SW 1271 (cell line): ENCODE data around the gene TECPR1.
A peak's percentile ranks its signal among the peaks of the same experiment; 100 is the strongest.

Source experiments
- DNase-seq, 2 experiments: peaks; one replicate each; lab custom pipeline; 2025; lab: John Stamatoyannopoulos, UW

TECPR1 gene

DNA sequence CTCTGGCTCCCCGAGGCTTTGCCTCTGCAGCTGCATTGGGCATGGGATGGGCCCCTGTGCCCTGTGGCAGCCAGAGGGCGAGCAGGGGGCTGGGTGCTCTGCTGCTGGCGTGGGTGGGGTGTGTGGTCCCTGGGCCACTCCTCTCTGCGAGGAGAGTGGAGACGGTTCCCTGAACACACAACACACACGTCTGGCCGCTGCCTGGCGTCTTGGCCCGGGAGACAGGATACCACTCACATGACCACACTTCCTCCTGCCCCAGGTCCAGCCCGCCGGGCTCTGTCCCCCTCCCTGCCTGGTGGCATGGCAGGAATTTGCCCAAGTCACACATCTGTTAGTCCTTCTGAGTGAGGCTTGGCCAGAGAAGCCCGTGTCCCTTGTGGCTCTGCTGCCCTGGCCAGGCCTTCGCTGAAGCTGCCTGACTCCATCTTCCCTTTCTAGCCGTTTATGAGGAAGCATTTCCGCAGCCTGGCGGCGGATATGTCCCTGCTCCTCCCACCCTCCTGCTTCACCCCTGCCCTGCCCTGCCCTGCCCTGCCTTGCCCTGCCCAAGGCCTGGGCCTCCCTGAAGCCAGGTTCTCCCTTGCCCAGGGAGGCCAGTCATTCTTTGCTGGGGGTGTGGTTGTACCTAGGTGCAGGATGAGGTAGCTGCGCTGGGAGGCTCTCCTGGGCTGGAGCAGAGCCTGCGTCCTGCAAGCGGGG is 32.5 kb upstream of the TECPR1 start:
- peak; percentile 68 to 84 for DNase-seq

DNA sequence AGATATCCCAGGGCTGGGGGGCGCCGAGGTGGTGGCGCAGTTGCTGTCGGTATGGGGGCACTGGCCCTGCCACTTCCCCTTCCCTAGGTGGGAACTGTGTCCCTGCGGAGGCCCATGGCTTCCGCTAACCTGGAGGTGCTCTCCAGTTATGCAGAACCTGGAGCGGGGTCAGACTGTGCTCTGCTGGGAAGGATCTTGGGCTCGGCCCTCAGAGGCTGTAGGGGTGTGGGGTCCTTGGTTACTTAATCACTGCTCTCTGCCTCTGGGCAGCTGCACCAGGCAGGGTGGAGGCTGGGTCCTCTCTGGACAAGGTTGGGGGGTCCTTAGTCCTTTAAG is 31.8 kb upstream of the TECPR1 start:
- no peak for DNase-seq

DNA sequence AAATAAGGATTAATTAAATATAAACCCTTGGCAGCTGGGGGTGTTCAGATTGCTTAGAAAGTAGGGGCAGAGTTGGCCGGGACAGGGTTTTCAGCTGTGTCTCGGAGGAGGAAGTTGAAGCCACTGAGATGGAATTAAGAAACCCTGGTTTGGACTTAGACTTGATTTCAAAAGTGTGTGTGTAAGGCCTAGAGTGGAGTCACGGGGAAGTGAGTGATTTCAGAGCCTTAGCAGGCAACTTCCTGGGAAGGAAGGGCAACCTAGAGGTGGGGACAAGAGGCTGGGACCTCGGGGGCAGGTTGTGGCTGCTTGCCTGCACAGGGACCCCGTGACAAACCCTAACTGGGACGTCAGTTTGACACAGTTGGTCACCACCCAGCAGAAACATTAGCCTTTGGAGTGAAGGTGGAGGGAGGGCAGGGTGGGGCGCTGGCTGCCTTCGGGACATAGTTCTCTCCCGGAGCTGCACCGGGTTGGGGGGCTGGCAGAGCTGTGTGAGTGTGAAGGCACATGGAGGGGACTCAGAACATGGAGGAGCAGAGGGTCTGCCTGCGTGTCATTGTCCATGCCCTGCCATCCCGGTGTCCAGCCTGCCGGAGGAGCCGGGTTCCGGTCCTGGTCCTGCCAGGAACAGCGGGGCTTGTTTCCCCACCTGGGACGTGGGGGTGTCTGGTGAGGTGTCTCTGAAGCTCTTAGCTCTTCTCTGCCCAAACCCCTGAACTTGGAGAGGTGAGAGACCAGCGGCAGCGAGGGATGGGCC is 31.3 kb upstream of the TECPR1 start:
- peak in 1 of 2 experiments; percentile 25 for DNase-seq

DNA sequence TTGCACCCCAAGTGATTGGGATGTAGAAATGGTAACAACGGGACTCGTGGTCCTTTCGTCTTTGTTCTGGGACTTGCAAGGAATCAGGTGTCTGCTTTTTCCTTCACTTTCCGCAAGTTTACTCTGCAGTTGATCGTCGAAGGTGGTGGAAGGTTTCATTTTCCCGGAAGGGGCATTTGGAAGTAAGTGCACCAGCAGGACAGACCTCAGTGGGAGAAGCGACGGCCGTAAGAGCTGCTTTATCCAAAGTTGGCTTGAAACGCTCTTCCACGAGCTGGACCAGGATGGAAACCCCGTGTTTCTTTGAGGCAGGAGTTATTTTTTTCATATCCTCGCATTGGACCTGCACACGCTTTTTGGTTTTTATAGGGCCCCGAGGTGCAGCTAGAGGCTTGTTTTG is 30.7 kb upstream of the TECPR1 start:
- DNase-seq = no peak

DNA sequence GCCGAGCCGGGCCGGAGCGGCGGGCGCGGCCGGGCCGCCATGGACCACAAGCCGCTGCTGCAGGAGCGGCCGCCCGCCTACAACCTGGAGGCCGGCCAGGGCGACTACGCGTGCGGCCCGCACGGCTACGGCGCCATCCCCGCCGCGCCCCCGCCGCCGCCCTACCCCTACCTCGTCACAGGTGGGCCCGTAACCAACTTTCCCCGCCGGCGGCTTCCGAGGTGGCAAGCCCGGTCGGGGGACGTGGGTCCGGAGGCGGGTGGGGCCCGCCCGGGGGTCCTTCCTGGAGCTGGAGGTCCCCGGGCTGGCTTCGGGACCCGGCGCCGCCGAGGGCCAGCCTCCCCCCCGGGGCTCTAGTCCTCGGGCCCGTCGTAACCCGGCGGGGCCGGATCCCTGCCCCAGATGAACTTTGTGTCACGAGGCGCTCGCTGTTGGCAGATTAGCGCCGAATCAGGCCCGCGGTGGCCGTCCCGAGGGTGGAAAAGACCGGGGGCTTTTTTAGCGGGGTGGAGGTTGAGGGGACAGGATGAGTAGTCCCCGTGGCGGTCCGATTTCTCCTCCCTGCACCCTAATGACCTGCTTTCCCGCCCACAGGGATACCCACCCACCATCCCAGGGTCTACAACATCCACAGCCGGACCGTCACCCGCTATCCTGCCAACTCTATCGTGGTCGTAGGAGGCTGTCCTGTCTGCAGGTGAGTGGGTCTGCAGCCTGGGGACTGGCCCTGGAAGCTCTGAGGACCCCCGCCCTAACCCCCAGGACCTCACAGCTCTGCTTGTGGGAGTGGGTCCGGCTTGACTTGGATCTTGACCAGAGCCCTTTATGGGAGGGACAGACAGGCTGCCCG is 29.9 kb upstream of the TECPR1 start:
- DNase-seq = no peak

DNA sequence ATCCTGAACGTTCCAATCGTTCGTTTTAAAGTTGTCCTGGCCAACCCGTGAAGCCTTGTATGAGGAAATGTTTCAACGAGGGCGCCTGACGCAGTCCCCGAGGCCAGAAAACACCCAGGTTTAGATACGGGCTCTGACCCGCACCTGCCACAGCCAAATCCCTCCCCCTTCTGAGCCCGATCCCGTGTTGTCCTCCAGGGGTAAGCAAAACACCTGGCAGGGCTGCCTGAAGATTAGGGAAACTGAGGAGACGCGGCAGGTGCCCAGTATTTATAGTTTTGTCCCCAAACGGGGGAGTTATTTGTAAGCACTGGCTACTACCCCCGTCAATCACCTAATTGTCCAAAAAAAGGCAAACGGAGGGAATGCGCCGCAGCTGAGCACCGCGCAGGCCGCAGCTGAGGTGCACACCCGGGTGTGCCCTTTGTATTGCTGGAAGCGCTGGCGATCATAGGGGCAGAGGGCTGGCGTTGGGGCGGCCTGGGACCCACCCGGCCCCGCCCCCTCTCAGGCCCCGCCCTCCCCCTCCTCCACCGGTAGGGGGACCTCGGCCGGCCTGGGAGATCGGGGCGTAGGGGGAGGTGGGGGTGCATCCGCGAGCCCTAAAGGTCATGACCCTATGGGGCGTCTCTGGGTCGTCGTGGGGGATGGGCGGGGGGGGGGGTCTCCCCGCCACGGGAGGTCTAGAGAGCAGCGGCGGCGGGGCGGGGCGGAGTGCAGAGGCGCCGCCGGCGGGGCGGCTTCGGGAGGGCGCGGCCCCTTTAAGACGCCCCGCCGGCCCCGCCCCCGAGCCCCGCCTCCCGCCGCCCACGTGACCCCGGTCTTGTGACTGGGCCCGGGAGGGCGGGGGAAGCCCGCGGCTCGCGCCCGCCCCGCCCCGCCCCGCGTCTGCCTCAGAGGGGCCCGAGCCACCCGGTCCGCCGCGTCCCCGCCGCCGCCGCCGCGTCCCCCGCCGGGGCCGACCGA is 29.0 kb upstream of the TECPR1 start, which contains the start of gene BRI3:
TSS of gene BRI3 (plus strand) at position 896 of the 966 bp plus-strand sequence. CDS start 110 bp downstream, outside the sequence.
- peak; percentile 58 to 83 for DNase-seq

DNA sequence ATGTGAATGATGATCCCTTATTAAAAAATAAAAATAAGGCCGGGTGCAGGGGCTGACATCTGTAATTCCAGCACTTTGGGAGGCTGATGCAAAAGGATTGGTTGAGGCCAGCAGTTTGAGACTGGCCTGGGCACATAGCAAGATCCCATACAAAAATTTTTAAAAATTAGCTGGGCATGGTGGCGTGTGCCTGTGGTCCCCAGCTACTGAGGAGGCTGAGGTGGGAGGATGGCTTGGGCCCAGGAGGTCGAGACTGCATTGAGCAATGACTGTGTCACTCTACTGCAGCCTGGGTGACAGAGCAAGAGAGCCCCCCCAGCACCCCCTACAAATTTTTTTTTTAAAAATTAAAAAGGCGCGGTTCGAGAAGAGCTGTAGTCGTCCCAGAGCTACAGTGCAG is 28.3 kb upstream of the TECPR1 start:
- DNase-seq = no peak

DNA sequence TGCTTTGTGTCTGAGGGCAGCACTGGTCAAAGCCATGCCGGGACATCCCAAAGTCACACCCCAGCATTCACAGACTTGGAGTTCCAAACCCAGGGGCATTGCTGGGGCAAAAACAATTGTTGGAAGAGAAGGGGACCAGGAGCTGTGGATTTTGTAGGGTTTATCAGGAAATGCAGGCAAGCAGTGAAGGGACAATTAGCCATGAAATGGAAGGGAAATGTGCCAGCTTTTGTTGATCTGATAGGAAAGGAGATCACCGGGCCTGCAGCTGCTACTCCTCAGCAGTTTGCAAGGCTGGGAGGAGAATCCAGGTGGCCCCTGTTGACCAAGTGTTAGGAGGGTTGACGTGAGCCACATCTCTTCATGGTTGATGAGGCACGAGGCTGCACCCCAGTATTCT is 26.9 kb upstream of the TECPR1 start:
- DNase-seq = no peak

DNA sequence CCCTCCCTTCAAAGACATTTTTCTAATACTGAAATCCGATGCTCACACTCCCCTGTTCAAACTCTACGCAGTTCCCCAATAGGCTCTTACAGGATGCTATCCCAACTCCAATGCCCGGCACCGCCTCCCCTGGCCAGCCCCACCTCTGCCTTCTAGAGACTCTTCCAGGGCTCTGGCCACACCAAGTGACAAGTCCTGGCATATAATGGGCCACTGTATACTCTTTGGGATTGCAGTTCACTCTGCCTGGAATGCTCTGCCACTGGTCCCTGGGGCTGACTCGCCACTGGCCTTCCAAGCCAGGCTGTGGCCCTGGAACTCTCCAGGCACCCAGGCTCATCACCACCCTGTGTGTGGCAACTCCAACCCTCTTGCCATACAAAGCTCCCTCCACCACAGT is 26.4 kb upstream of the TECPR1 start:
- DNase-seq = no peak

DNA sequence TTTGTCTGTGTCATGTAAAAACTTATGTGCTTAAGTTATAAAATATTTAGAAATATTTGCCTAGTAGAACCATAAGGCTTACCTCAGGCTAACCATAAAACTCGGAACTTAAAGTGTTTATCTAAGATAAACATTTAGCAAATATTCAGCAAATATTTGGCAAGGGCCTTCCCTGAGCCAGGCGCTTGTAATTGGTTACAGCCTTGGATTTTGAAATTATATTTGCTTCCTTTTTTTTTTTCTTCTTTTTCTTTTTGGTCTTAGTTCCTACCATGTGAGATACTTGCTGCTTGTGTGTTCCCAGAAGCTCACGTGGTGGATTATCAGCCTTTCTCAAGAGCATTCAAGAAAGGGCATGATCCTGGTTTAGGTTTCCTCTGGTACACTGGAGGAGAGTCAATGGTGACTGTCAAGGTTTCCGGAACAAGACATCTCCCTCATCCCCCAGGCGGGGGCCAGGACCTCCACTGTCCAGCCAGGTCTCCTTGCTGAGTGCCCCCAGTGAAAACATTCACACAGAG is 24.3 kb upstream of the TECPR1 start:
- no peak for DNase-seq

DNA sequence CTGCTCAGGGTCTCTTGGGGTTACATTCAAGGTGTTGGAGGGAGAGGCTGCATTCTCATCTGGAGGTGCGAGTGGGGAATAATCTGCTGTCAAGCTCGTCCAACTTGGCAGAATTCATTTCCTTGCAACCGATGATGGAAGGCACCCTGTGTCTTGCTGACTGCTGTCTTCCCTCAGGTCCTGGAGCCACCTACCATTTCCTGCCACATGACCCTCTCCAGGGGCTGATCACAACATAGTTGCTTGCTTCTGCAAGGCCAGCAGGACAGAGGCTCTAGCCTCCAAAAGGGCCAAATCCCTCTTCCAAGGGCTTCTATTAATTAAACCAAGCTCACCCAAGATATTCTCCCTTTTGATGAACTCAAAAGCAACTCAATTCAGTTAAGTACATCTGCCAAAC is 15.3 kb upstream of the TECPR1 start:
- no peak for DNase-seq

DNA sequence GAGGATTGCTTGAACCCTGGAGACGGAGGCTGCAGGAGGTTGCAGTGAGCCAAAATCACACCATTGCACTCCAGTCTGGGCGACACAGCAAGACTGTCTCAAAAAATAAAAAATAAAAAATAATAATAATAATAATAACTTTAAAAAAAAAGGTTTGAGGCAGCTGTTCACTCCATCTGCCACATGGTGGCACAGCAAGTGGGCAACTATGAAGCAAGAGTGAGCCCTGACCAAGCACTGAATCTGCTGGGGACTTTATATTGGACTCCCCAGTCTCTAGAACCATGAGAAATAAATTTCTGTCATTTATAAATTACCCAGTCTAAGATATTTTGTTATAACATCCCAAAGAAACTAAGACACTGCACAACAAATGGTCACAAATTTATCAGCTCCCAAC is 14.8 kb upstream of the TECPR1 start:
- DNase-seq = peak in 1 of 2 experiments; percentile 22

DNA sequence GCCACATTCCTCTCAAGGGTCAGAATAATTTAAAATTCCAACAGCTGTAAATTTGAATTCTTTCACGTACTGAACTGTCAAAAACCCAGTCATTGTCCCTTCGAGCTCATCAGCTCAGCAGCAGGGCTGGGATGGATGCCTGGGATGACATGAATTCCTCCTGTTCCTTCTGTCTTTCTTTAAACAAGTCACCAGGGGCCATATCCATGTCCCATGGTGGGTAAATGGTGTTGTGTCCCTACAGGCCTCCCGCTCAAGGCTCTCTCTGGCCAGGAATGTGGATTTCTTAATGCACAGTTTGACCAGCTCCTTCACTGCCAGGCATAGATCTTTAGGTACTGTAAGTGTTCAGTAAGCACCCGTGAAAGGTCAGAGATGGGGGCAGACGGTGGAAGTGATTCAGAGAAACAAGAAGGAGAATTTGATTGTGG is 13.8 kb upstream of the TECPR1 start:
- DNase-seq = peak in 1 of 2 experiments; percentile 77

DNA sequence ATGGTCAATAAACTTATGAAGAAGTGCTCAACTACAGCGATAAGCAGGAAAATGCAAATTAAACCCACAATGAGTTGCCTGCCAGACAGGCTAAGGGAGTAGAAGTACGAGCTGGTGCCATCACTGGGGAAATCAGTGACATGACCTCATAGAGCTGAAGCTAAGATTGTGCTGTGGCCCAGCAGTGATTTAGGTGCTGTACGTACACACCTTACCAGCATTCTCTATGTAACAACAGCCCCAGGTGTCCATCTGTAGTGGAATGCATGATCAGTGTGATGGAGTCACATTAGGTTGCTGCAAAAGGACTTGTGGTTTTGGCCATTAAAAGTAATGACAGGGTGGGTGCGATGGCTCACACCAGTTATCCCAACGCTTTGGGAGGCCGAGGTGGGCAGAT is 5.7 kb upstream of the TECPR1 start:
- DNase-seq = no peak

DNA sequence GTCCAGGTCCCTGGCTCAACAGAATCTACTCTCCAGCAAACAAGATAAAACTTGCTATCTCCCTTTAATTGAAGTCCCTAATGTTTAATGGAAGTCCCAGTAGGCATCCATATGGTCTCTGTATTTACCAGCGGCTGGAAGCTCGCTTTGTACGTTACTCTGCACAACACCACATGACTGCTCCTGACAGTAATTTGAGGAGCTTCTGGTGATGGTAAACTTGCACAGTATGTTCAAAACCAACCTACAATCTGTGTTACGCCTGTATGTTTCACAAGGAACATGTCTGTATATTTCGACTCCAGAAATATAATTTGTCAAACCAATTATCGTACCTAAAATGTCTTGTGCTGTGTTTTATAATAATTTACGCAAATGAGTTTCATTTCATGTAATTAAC is 4.4 kb upstream of the TECPR1 start:
- DNase-seq = no peak

DNA sequence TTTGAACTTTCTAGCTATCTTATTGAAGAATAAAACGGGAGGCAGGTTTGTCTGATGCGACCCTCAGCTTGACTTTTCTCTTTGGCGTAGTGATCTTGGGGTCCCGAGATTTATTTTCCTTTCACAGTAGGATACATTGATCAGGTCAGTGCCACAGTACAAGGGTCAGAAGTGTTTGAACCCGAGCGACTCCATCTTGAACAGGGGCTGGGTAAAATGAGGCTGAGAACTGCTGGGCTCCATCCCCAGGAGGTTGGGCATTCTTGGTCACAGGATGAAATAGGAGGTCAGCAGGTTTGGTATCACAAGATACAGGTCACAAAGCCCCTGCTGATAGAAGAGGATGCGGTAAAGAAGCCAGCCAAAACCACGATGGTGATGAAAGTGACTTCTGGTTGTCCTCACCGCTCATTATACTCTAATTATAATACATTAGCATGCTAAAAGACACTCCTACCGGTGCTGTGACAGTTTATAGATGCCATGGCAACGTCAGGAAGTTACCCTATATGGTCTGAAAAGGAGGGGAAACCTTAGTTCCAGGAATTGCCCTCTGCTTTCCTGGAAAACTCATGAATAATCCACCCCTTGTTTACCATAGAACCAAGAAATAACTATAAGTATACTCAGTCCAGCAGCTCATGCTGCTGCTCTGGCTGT is 3.0 kb upstream of the TECPR1 start:
- DNase-seq = no peak

DNA sequence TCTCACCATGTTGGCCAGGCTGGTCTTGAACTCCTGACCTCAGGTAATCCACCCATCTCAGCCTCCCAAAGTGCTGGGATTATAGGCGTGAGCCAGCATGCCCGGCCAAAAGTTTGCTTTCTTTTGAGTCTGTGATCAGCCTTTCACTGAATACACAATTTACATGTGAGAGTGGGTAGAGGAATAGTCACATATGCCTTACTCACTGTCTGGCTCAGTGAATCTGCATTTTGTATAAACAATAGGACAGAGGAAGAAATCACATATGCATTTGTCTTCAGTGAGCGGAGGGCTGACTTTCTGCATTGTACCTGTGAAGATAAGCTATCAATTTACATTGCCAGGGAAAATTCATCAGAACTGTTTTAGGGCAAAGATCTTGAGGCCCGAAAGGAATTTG is 2.5 kb upstream of the TECPR1 start:
- no peak for DNase-seq

DNA sequence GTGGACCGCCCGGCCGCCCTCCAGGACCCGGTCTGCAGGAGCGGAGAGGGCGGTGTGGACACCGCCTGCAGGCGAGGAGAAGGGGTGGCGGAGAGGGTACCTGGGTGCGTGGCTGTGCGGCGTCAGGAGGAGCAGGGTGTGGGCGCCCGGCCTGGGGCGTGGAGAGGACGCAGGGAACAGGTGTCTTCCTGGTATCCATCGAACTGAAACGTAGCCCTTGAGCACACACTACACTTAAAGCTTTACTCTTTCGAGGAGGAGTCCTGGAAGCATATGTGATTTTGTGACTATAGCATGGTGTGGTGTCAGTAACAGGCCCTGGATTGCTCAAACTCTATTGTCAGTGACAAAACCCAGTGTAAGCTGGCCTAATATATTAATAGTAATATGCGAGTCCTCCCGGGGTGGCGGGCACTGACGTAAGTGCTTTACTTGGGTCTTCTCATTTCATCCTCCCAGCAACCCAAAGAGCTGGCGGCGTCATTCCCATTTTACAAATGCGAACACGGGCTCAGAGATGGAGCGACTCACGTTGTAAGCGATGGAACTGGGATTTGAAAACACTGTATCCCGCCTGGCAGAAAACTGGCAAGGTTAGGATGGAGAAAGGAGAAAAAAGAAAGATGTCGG is 508 bp upstream of the TECPR1 start:
- no peak for DNase-seq

DNA sequence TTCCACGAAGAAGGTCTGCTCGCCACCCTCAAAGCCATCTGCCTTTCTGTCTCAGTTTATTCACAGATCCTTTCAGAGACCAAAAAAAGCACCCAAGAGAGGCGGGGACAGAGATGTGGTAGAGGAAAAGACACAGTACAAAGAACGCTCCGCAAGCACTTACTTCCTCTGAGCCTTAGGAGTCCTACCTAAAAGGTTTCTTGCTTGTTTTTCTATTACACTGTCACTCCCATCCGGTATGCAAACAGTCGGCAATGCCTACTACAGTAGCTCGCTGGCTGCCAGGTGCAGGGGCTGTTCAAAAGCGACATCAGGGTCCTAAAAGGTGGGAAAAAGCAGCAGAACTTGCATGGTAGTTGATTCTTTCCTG is 816 bp downstream of the TECPR1 start:
- no peak for DNase-seq

DNA sequence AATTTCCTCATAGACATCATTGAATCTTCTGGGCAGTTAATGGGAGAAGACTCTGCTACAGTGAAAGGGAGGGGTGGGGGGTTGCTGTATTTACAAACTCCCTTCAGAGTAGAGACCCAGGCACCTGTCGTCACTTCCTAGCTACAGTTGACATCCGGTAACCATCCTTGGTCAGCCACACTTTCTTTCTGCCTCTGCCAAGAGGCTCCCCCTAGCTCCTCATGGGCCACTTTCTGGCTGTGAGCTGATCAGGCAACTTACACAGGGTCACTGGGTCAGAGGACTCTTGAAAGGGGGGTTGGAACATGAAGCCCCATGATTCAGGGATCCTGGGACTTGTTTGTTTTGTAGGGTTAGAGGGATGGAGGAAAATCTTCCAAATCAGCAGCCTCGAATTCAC is 1.2 kb downstream of the TECPR1 start:
- DNase-seq = no peak
